Superior temporal gyrus (tissue), 1 donor: ENCODE results near the gene NEURL1B.
"Not testable (repeated sequence)": the region's sequence is repeated elsewhere in the genome, so short reads cannot be mapped to it uniquely, and the experiment has no call there.

Experiments
- DNase-seq: peaks from one replicate; pipeline ENCODE4 v3.0.0-alpha.2; 2016; ENCODE audit errors: extremely low spot score

NEURL1B gene

DNA sequence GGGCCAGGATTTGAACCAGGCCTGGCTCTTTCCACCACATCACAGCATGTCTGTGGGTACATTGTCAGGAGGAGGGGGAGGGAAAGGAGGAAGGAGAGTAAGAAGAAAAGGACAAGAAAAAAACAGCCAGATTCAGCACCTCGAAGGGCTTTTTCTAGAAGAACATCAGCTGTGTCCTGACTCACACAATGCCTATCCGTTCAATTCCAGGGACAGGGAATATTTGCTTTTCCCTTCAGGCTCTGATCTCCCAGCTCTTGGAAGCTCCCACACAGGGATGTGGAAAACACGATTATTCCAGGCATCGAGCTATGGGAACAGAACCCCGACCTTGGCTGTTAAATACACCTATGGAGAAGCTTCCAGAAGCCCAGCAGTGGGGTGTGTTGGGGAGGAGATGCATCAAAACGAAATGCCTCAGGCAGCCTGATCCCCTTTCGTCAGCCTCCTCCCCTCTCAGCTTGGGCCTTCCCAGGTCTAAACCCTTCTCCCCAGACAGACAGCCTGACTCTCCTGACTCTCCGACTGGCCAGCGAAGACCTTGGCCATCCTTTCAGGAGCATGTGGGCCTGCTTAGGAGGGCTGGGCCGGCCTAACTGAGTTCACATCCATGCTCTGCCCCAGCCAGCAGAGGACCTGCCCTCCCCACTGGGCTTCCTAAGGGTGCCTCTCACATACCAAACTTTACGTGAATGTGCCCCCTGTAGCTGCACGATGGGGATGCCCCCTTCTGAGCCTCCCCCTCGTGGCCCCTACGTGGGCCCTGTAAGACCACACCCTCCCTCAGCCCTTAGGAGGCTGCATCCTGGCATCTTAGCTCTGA, 54.4 kb downstream of the NEURL1B start:
- no peak for DNase-seq

DNA sequence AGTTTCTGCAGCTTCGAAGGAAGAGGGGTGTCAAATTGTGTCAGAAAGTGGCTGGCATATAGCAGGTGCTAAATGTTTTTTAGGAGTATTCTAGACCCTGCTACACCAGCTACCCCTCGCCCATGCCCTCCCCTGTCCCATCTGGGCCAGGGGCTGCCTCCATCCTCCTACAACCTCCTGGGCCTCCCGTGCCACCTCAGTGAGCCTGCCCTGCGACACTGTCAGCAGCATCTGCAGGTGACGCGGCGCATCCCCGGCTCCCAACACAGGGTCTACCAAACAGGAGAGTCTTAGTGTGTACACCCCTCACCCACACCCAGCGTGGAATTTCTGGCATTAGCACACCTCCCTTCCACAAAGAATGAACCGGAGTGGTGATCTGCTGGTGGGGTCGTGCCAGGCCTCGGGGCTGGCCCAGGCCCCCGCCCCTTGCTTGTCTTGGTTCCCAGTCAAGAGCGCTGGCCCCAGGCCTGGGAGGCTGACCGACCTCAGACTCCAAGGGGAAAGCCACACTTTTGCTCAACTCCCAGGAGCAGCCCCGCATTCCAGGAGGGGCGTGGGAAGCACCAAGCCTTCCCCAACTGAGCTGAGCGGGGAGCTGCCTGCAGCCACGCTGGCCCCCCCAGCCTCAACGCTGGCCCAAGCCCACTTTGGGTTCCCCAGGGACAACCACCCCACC, 55.2 kb downstream of the NEURL1B start:
- no peak for DNase-seq

DNA sequence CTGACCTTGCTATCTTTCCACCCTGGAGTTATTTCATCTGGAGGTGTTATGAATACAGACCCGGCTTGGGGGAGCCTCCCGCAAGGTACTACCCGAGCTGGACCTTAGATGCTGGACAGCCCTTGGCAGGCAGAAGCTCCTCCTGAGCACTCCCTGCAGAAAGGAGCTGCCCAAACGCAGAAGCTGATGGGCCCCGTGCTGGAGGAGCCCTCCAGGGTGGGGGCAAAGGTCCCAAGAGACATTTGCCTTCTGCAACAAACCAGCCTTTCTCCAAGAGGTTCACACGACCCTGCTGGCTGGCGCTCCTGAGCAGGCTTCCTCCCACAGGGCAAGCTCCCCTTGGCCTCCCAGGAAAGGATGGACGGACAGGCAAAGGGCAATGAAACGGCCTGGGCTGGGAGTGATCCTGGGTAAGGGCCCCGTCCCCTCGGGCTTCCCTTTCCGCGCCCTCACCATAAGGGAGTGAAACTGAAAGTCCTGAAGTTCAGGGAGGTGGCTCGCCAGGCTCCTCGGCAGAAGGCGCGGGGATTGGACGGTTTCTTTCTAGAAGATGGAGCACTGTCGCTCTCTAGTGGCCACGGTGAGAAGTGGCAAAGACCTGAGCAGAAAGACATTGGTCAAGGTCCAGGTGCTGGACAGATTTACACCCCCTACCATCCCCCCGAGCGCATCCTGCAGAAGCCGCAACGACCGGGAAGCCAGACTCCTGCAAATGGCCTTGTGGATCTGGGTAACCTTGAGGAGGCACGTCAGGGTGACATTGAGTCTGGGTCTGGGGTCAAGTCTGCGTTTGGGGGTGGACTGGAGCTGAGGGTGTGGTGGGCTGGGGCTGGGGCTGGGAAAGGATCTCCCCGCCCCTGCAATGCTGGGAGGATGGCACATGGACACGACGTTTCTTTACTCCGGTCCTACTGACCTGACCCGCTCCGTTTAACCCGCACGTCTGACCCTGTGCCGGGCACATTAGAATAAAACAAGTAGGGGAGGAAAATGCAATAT, 56.4 kb downstream of the NEURL1B start:
- DNase-seq = peak; percentile 92

DNA sequence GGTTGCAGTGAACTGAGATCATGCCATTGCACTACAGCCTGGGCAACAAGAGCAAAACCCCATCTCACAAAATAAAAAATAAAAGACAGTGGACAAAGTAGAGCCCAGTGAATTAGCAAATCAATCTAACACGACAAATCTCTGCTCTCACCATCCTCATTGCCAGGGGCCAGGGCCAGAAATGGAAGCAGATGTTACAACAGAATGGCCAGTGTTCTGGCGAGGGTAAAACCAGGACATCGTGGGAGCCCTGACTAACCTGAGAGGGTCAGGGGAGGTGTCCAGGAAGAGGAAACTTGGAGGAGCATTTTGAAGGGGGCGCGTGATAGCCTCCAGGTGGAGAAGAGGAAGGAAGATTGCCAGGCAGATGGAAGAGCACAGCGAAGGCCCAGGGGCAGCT, 58.4 kb downstream of the NEURL1B start:
- DNase-seq = no peak

DNA sequence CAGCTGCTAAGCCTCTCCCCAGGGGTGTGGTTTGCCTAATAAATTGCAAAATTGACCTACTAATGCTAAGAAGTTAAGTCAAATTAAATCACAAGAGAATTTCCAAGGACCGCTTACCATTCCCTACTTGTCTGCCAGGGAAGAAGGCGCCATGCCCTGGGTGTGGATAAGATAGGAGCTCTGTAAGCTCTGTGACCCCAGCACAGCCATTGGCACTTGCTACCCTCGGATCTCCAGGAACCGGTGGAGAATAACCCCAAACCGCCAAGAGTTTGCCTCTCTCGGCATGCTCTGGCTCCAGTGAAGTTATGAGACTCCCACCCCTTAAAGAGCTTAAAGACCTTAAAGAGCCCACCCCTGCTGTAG, 58.9 kb downstream of the NEURL1B start:
- no peak for DNase-seq

DNA sequence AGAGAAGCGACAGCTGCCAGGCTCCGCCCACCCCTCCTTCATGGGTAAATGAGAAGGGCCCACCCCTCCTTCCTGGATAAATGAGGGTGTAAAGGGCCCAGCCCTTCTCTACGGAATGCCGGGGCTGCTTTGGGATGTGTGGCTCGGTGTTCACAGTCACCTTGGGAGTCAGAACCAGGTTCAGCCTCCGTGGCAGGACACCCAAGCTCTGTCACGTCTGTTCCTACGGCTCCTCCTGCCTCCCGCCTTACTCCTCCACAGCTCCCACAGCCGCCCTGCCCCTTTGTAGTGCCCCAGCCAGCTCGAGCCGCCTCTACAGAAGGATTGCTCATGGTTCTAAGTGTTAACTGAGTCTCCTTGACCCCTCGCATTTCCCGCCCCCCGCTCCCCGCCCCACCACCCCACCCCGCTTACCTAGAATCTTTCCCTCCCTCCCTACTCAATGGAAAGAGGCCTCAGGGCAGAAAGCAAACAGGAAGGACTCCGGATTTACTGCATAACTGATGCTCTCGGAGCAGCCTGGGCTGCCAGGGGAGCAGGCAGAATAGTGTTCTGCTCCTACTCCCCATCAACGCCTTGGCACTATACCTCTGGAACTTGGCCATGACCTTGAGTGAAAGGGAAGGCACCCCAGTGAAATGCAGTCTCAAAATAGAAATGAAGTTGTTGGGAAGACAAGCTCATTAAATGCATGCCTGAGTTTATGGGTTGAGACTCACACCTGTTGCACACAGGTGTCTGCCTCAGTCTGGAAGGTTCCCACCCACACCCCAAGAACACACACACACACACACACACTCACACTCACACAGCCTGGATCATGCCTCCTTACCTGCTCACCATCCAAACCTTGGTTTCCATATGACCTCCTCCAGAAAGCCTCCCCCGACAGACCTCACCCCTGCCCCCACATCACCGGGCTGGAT, 59.6 kb downstream of the NEURL1B start:
- no peak for DNase-seq

DNA sequence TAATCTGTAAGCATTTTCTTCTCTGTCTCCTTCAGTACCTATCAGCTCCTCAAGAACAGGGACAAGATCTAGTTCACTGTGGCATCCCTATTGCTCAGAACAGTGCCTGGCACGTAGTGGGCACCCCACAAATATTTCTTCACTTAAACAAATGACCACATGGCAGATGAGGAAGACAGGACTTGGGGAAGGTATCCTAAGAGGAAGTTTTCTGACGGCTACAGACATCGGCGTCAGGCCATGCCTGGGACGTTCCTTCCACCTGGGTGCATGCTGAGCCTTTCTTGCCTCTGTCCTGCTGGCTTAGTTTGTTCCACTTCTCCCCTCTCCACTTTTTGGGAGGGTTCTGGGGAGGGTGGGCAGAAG, 60.2 kb downstream of the NEURL1B start:
- no peak for DNase-seq

DNA sequence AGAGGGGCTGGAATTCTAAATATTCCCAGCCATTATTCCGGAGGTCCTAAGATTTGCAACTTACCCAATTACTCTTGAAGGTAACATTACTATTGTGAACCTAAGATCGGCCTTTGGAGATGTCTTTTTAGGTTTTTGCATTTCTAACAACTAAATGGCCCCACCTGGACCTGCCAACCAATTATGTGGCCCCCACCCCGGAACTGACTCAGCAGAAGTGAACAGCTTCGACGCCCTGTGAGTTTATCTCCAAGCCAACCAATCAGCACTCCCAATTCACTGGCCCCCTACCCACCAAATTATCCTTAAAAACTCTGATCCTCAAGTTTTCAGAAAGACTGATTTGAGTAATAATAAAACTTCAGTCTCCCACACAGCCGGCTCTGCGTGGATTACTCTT, 62.9 kb downstream of the NEURL1B start:
- DNase-seq = no peak

DNA sequence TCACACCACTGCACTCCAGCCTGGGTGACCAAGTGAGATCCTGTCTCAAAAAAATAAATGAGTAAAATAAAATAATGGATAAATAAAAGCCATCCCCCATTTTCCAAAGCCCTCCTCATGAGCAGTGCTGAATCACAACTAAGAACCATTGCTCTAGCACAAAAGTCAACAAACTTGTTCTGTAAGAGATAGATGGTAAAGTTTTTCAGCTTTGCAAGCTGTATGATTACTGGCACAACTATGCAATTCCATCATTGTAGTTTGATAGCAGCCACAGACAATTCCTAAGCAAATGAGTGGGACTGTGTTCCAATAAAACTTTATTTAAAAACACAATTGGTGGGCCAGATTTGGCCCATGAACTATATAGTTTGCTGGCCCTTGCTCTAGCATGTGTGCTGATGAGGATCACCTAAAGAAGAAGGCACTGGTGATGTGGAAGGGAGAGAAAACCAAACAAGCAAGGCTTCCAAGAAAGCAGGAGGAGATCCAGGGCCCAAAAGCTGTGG, 64.6 kb downstream of the NEURL1B start:
- no peak for DNase-seq

DNA sequence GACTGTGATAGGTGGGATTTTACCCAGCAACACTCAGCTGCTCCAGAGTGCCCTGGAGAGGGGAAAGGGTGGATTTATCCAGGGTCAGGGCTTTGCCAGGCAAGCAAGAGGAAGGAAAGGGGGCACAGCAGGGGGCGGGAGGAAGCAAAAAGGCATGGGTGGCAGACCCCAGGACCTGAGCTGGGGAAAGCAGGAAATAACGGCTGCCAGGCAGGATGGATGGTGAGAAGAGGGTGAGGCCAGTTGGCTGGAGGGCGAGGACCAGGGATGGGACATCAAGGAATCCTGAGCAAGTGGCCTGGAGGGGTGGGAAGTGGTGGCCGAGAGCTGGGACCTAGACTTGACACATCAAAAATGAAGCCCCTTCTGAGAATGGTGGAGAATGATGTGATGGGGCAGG, 65.7 kb downstream of the NEURL1B start:
- no peak for DNase-seq

DNA sequence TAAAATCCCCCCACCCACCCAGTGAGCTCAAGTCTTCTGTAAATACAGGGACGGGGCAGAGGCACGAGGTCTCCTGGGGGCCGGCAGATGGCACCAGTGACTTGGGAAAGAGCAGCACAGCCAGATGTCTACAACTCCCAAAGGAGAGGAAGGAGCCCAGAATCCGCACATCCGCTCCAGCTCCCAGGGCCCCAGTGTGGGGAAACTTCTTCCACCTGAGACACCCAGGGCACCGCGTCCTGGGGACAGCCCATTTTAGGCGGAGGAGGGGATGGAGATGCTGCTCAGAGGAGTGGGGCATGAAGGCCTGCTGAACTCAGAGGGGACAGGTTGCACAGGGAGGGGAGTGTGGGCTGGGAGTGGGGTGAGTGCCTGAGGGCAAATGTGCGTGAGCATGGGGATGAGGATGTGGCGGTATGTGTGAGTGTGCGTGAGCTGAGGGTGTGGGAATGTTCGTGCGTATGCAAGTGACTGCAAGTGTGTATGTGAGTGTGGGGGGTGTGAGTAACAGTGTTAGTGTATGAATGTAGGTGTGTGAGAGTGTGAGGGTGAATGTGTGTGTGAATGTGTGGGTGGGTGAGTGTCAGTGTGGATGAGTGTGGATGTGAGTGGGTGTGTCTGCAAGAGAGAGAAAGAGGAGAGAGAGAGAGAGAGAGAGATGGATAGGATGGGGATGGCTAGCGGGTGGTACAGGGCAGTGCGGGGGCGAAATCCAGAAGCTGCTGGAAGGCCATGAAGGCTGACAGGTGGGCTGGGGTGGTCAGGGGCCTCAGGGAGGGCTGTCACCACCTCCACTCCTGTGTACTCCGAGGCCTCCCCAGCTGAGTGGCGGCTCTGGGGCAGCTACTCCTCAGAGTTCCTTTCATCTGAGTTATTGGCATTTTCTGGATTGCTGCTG, 66.5 kb downstream of the NEURL1B start:
- peak; percentile 59 for DNase-seq

DNA sequence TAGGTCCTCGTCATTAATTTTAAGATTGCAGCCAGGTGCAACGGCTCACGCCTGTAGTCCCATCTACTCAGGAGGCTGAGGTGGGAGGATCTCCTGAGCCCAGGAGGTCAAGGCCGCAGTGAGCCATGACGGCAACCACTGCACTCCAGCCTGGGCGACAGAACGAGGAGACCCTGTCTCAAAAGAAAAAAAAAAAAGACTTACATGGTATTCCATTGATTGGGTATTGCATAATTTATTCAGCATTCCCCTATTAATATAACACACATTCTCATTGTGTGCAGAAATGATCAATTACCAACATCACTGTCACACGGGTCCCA, 67.1 kb downstream of the NEURL1B start:
- DNase-seq = no peak

DNA sequence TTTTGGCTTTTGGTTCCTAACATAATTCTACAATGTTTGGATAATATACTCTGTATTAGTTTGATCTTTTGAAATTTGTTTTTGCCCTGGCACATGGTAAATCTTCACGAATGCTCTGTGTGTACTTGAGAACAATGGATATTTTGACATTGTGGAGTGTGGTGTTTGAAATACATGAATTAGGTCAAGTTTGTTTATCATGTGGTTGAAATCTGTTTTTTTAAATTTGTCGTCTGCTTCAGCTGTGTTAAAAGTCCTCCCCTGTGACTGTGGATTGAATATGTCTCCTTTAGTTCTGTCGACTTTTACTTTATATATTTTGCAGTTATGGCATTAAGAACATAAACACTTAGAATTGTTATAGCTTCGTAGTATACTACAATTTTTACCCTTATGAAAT, 69.6 kb downstream of the NEURL1B start:
- no peak for DNase-seq

DNA sequence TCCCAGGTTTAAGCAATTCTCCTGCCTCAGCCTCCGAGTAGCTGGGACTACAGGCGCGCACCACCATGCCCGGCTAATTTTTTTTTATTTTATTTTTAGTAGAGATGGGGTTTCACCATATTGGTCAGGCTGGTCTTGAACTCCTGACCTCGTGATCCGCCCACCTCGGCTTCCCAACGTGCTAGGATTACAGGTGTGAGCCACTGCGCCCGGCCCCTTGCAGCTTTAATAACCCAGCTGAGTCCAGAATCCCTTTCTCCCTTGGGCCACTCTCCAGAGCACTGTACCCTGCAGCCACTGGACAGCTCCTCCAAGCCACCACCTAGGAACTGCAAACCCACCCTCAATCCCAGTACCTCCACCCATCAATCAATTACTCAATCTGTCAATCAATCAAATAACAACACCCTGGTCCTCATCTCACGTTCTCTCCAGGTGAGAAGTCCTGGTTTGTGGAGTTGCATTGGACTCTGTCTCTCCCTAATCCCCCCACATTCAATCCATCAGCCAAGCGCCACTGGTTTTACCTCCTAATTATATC, 70.3 kb downstream of the NEURL1B start:
- not testable (repeated sequence) for DNase-seq

DNA sequence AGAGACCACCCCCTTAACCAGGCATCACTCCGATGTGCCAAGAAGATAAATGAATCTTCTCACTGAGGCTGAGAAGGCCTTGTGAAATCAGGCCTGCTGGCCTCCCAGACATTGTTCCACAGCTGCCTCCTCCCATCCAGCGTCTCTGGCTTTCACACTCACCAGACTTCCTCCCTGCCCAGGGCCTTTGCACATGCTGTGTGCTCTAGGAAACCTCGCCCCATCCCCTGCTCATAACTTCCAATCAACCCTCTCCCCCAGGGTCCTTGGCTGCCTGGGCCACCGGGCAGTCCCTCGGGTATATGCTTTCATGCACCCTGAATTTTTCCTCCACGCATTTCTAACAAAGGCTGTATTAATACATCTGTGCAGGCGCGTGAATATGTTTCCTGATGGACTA, 71.5 kb downstream of the NEURL1B start:
- DNase-seq = no peak

DNA sequence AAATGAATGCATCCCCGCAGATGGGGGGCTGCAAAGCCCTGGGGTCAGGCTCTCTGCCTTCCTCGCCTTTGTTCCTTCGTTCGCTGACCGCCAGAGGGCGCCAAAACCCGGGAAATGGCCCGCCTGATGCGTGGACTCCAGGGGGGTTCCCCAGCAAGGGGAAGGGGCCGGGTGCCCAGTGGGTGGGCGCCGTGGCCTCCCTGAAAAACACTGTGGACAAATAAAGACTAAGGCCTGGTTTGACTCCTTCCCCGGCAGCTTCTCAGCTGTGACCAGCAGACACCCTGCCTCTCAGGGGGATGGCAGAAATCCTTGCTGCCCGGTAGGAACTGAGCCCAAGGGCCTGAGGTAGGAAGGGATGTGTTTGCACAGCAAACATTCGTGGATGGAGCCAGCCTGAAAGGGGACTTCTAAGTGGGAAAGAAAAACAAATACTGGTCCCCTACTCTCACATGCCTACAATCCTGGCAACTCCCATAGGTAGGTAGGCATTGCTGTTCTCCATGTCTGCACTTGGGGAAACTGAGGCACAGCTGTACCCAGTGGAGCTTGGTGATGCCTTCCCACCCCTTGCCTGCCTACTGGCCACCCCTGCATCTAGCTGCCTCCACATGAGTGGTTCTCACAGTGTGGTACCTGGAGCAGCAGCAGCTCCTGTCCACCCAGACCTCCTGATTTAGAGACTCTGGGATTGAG, 72.2 kb downstream of the NEURL1B start:
- DNase-seq = peak; percentile 64

DNA sequence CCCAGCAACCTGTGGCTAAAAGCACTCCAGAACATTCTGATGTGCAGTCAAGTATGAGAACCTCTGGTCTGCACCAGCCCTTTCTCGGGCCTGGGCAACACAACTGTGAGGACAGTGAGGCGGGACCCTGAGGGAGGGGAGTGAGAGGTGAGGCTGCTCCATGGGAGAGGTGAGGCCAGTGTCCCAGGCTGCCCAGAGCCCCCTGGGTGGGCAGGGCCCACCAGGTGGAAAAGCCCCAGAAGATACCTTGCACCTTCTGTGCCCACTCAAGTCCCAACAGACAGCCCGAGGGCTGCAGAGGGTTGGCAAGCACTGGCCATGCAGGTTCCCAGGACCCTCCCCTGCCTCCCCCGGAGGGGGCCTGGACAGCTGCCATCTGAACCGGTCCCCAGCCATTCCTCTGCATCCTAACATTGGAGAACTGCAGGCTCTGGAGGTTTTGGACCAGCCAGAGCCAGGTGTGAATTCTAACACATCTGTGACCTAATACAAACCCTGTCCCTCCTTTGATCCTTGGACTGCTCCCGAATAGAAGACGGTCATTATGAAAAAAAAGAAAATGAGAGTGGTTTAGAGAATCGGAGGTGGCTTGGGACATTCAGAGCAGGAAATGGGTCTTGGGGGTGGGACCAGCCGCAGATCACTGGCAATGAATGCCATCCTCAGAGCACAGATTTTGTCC, 72.9 kb downstream of the NEURL1B start:
- DNase-seq = no peak
